ENCODE results near the gene ADAMTS17.
A peak's percentile ranks its signal among the peaks of the same experiment; 100 is the strongest.

Gene ADAMTS17

GRCh38 chr15:100220058-100220768, 121.6 kb downstream of the ADAMTS17 start:
- DNase-seq: no peak

GRCh38 chr15:100218434-100218833, 123.3 kb downstream of the ADAMTS17 start:
- DNase-seq: no peak

- no peak for DNase-seq
These were observed 125.6 kb downstream of the ADAMTS17 start for GRCh38 chr15:100216182-100216581.

- no peak for DNase-seq
These were observed 126.0 kb downstream of the ADAMTS17 start for GRCh38 chr15:100215843-100216169.

GRCh38 chr15:100215031-100215842, 126.5 kb downstream of the ADAMTS17 start:
- DNase-seq: no peak

- no peak for DNase-seq
These were observed 129.6 kb downstream of the ADAMTS17 start for GRCh38 chr15:100211855-100212850.

GRCh38 chr15:100210338-100210737, 131.4 kb downstream of the ADAMTS17 start:
- no peak for DNase-seq

GRCh38 chr15:100208921-100209603, 132.7 kb downstream of the ADAMTS17 start:
- no peak for DNase-seq

GRCh38 chr15:100207053-100207452, 134.7 kb downstream of the ADAMTS17 start:
- DNase-seq: no peak

GRCh38 chr15:100206643-100207042, 135.1 kb downstream of the ADAMTS17 start:
- DNase-seq: no peak

GRCh38 chr15:100205549-100206295, 136.1 kb downstream of the ADAMTS17 start:
- no peak for DNase-seq

GRCh38 chr15:100204771-100205170, 137.0 kb downstream of the ADAMTS17 start:
- no peak for DNase-seq

- no peak for DNase-seq
These were observed 137.6 kb downstream of the ADAMTS17 start for GRCh38 chr15:100204211-100204610.

GRCh38 chr15:100202309-100202960, 139.3 kb downstream of the ADAMTS17 start:
- no peak for DNase-seq

GRCh38 chr15:100201376-100202280, 140.1 kb downstream of the ADAMTS17 start:
- DNase-seq: peak in 2 of 6 experiments; percentile 11 to 24

- DNase-seq: no peak
These were observed 141.4 kb downstream of the ADAMTS17 start for GRCh38 chr15:100200287-100200880.

- no peak for DNase-seq
These were observed 142.0 kb downstream of the ADAMTS17 start for GRCh38 chr15:100199711-100200286.

- DNase-seq: no peak
These were observed 143.3 kb downstream of the ADAMTS17 start for GRCh38 chr15:100198442-100198841.
